Right forelimb (tissue), 1 donor: ENCODE data around the gene CCSER2.
"Not testable (repeated sequence)": the region's sequence is repeated elsewhere in the genome, so short reads cannot be mapped to it uniquely, and the experiment has no call there.

ENCODE experiments used
- DNase-seq: peaks from one replicate; pipeline ENCODE4 v3.0.0-alpha.2; 2018

CCSER2 gene

GRCh38 chr10:84312816-84313215, 15.6 kb upstream of the CCSER2 start:
- no peak for DNase-seq

- no peak for DNase-seq
Measured at GRCh38 chr10:84314275-84314674, 14.1 kb upstream of the CCSER2 start.

GRCh38 chr10:84317174-84317573, 11.2 kb upstream of the CCSER2 start:
- no peak for DNase-seq

GRCh38 chr10:84321902-84322301, 6.5 kb upstream of the CCSER2 start:
- no peak for DNase-seq

GRCh38 chr10:84323566-84323965, 4.8 kb upstream of the CCSER2 start:
- DNase-seq = not testable (repeated sequence)

GRCh38 chr10:84326995-84327394, 1.4 kb upstream of the CCSER2 start:
- not testable (repeated sequence) for DNase-seq

- DNase-seq = no peak
Measured at GRCh38 chr10:84329196-84329611, 815 bp downstream of the CCSER2 start.

GRCh38 chr10:84329986-84330651, 1.7 kb downstream of the CCSER2 start:
- DNase-seq = no peak

- DNase-seq = no peak
Measured at GRCh38 chr10:84331091-84331490, 2.7 kb downstream of the CCSER2 start.

- DNase-seq = no peak
Measured at GRCh38 chr10:84333864-84334451, 5.6 kb downstream of the CCSER2 start.

- no peak for DNase-seq
Measured at GRCh38 chr10:84334811-84335210, 6.4 kb downstream of the CCSER2 start.

GRCh38 chr10:84335516-84335915, 7.1 kb downstream of the CCSER2 start:
- DNase-seq = no peak

GRCh38 chr10:84336406-84337090, 8.2 kb downstream of the CCSER2 start:
- no peak for DNase-seq

- DNase-seq = no peak
Measured at GRCh38 chr10:84337199-84337598, 8.8 kb downstream of the CCSER2 start.

- DNase-seq = no peak
Measured at GRCh38 chr10:84339025-84339424, 10.6 kb downstream of the CCSER2 start.

- DNase-seq = no peak
Measured at GRCh38 chr10:84340187-84340586, 11.8 kb downstream of the CCSER2 start.

- DNase-seq = no peak
Measured at GRCh38 chr10:84340632-84341537, 12.5 kb downstream of the CCSER2 start.

- no peak for DNase-seq
Measured at GRCh38 chr10:84341538-84341856, 13.1 kb downstream of the CCSER2 start.

- no peak for DNase-seq
Measured at GRCh38 chr10:84341983-84342382, 13.6 kb downstream of the CCSER2 start.

GRCh38 chr10:84342584-84342983, 14.2 kb downstream of the CCSER2 start:
- DNase-seq = no peak

- no peak for DNase-seq
Measured at GRCh38 chr10:84343831-84344230, 15.4 kb downstream of the CCSER2 start.

GRCh38 chr10:84344526-84344925, 16.1 kb downstream of the CCSER2 start:
- no peak for DNase-seq

- not testable (repeated sequence) for DNase-seq
Measured at GRCh38 chr10:84347575-84348002, 19.2 kb downstream of the CCSER2 start.
